Nucleus accumbens (tissue), 56 donors: ENCODE results near the gene IPCEF1.
"Not testable (repeated sequence)": the region's sequence is repeated elsewhere in the genome, so short reads cannot be mapped to it uniquely, and the experiment has no call there.

ENCODE experiments used
- DNase-seq, 56 donors: peaks; one replicate each; lab custom pipeline; 2025; lab: John Stamatoyannopoulos, UW

IPCEF1 gene

DNA sequence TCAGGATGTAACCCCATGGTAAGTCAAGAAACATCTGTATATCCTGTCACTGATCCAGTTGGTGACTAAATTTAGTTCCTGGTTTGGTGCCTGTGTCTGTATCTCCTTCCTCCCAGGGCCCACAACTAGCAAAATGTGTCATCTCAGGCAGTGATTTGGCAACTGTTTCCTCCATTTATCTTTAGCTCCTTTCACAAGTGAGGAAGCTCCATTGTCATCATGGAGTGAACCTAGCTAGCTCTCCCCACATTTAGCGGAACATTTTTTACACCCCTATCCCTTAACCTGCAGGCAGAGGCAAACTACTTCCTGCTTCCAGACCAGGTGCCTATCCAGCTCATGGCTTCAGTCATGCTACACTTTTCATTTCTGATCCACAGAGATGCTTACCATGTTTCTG lies 99.5 kb downstream of the IPCEF1 start:
- DNase-seq: peak in 1 of 56 donors; percentile 19

DNA sequence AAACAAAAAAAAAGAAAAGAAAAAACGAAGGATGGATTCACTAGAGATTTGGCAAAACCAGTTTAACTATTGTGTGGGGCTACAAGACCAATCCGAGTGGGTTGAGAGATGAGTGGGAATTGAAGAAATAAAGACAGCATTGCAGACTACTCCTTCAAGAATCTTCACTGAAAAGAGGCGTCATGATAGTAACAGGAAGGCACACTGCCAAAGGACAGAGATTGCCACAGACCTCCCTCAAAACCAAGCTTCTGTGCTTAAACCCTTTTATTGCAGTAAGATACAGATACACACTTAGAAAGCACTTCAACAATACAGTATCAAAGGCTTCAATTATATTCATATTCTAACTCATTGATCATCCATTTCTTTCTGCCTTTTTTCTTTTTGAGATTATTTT lies 103.9 kb downstream of the IPCEF1 start:
- DNase-seq: no peak

DNA sequence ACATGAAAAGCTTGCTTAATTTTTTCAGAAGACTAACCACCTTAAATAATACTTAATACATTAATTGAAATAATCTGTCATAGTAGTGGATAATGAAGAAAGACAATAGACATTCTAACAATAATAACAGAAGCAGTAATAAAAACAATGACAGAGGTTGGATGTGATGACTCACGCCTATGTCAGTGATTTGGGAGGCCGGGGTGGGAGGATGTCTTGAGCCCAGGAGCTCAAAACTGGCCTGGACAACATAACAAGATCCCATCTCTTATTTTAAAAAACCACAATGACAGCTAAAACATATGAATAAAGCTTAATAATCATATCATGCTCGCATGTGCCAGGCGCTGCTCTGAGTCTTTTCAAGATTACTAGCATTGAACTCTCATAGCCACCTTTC lies 105.5 kb downstream of the IPCEF1 start:
- DNase-seq: no peak

- no peak for DNase-seq
Measured at GRCh38 chr6:154249499-154250298, 106.9 kb downstream of the IPCEF1 start.

- DNase-seq: peak in 1 of 56 donors; percentile 19
Measured at GRCh38 chr6:154247119-154247861, 109.3 kb downstream of the IPCEF1 start.

GRCh38 chr6:154246723-154247118 lies 109.9 kb downstream of the IPCEF1 start:
- DNase-seq: no peak

GRCh38 chr6:154245506-154245905 lies 111.1 kb downstream of the IPCEF1 start:
- DNase-seq: no peak

- DNase-seq: no peak
Measured at GRCh38 chr6:154243793-154244750, 112.5 kb downstream of the IPCEF1 start.

DNA sequence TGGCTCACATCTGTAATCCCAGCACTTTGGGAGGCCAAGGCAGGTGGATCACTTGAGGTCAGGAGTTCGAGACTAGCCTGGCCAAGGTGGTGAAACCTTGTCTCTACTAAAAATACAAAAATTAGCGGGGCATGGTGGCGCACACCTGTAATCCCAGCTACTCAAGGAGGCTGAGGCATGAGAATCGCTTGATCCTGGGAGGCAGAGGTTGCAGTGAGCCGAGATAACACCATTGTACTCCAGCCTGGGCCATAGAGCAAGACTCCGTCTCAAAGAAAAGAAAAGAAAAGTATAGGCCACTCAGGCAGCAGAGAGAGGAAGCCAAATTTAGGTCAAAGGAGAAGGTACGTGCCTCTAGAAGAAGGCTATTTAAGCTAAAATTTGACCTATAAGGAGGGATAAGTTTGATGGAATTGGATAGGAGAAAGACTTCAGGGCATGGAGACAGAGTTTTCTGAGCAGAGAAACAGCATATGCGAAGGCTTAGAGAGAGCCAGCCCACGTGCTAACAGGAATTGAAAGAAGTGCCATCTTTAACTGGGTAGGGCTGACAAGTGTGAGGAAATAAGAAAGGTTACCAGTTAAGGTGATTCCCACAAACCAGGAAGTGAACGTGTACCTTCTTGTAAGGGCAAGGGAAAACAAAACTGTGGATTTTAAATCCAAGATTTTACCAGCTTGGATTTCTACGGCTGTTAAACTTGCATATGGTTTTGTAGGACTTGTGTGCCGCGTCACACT lies 113.8 kb downstream of the IPCEF1 start:
- DNase-seq: no peak

GRCh38 chr6:154241581-154241980 lies 115.0 kb downstream of the IPCEF1 start:
- DNase-seq: no peak

- not testable (repeated sequence) for DNase-seq
Measured at GRCh38 chr6:154241061-154241460, 115.5 kb downstream of the IPCEF1 start.

DNA sequence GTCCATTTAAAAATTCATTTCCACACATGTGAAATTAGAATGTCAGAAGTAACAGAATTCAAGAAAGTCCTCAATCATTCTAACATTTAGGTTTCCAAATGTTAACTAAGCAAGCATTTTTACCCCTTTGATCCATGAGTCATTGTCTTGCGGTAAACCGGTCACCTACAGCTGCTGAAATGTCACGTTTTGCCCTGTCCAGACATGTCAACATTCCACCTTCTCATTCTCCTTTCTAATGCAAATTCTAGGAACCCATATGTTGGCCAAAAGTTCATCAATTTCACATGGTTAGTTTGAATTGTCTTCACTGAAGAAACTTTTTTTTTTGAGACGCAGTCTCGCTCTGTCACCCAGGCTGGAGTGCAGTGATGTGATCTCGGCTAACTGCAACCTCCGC lies 117.2 kb downstream of the IPCEF1 start:
- no peak for DNase-seq

GRCh38 chr6:154238831-154239230 lies 117.8 kb downstream of the IPCEF1 start:
- DNase-seq: no peak

GRCh38 chr6:154236646-154237301 lies 119.8 kb downstream of the IPCEF1 start:
- DNase-seq: no peak

DNA sequence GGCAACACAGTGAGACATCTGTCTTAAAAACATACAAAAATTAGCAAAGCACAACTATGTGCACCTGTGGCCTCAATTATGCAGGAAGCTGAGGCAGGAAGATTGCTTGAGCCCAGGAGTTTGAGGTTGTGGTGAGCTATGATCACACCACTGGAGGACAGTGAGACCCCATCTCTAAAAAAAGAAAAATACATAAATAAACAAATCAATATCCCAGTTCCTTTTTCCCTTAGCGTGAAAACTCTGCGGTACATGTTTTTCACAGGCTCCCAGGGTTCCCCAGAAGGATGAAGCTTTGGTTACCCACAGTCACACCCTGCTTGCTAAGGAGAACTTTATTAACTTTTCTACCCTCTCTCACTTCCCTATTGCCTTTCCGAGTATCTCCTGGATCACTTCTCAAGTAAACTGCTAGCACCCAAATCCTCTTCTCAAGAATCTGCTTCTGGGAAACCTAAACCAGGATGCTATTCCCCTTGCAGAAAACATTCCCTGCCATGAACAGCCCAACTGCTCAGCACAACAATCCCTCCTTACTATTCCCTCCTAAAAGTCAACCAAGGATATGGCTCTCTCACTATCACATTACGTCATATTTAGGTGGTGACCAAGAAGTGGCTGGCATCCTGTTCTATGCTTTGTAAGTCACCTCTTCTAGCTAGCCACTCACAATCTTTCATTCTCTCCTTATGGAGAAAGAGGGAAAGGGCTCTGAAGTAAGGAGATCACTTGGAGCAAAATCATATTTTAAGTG lies 122.4 kb downstream of the IPCEF1 start:
- DNase-seq: no peak

DNA sequence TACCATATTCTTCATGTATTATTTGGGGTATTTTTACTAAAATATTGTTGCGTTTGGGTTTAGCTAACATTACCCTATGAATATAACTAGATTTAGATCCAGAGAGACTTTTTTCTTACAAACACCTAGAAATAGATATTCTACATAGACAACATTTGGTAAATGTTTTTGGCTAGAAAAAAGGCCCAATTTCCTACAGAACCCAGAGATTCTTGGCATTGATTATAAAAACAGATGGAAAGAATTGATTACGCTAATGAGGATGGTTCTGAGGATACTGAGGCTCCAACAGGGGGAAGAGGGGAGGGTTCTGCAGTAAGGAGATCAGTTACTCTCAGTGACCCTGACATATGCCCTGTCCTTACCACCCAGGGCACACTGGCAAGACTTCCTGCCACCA lies 123.2 kb downstream of the IPCEF1 start:
- no peak for DNase-seq

GRCh38 chr6:154232013-154232910 lies 124.3 kb downstream of the IPCEF1 start:
- no peak for DNase-seq
